Prostate gland (tissue), 2 donors: ENCODE measurements around the gene BCL6B. TPM values are rescaled to one million over a fixed set of nuclear protein-coding genes. Genes with fewer than 3 reads are reported as not detected.
A peak's percentile ranks its signal among the peaks of the same experiment; 100 is the strongest.

Experiments
- DNase-seq: peaks from one replicate; pipeline ENCODE4 v3.0.0-alpha.2; 2019; ENCODE audit warnings: low spot score
- H3K27ac ChIP-seq, 2 donors: fragments of 200-600 bp; sonication (generic); 2 replicates each; pipeline ENCODE4 v1.5.1; 2017 to 2019
- H3K27me3 ChIP-seq: fragments of 200-600 bp; sonication (generic); replicated peaks from 2 replicates; pipeline ENCODE4 v1.5.1; 2019; ENCODE audit not compliant: insufficient read depth
- H3K36me3 ChIP-seq, 2 donors: fragments of 200-600 bp; sonication (generic); 1 replicate in 1 of 2; 2 replicates in 1 of 2; pipeline versions ENCODE4 v1.5.1 to v1.8.1; 2017 to 2019
- H3K4me1 ChIP-seq: fragments of 200-600 bp; sonication (generic); replicated peaks from 2 replicates; pipeline ENCODE4 v1.5.1; 2019
- H3K4me3 ChIP-seq, 2 donors: fragments of 200-600 bp; sonication (generic); 2 replicates each; pipeline ENCODE4 v1.5.1; 2017 to 2019
- H3K9me3 ChIP-seq: fragments of 200-600 bp; sonication (generic); 2 replicates; pipeline ENCODE4 v1.5.1; 2017
- POLR2A ChIP-seq: fragments of 450-650 bp; IDR thresholded peaks from one replicate; pipeline ENCODE4 v1.6.1; 2016; ENCODE audit warnings: antibody characterized with exemption, mild to moderate bottlenecking
- POLR2AphosphoS5 ChIP-seq: sonication (generic); formaldehyde crosslinking; IDR thresholded peaks from one replicate; pipeline ENCODE4 v1.6.1; 2017; ENCODE audit warnings: antibody characterized with exemption
- WGBS: methylation state at CpG from one replicate; pipeline ENCODE4 v1.1.5; 2018; 5-methylcytosine and 5-hydroxymethylcytosine counted together
- intact Hi-C: fragments of 100-400 bp; cut with DNase I; formaldehyde crosslinking; loops from one replicate; pipeline ENCODE4 v1.14.2; 2022
- total RNA-seq, 2 donors: library from RNA; depleted of rRNA; stranded (reverse); fragments of >200 nt; gene quantifications; one replicate each; pipeline ENCODE4 v1.1.0, GENCODE V29; 2016
- TF ChIP-seq, protein P1 (sequence below), 4 experiments: fragments of 200-600 bp in 2 of 4; fragments of 450-650 bp in 2 of 4; sonication (generic) in 2 of 4; IDR thresholded peaks; 1 replicate in 3 of 4; 2 replicates in 1 of 4; pipeline ENCODE4 v1.5.1; 2016 to 2019; ENCODE audit warnings: antibody characterized with exemption in 4 of 4, mild to moderate bottlenecking in 2 of 4, moderate library complexity in 2 of 4

The BCL6B gene
- total RNA-seq, 2 donors from 2014 or later: 0.96 to 4.0 TPM

DNA sequence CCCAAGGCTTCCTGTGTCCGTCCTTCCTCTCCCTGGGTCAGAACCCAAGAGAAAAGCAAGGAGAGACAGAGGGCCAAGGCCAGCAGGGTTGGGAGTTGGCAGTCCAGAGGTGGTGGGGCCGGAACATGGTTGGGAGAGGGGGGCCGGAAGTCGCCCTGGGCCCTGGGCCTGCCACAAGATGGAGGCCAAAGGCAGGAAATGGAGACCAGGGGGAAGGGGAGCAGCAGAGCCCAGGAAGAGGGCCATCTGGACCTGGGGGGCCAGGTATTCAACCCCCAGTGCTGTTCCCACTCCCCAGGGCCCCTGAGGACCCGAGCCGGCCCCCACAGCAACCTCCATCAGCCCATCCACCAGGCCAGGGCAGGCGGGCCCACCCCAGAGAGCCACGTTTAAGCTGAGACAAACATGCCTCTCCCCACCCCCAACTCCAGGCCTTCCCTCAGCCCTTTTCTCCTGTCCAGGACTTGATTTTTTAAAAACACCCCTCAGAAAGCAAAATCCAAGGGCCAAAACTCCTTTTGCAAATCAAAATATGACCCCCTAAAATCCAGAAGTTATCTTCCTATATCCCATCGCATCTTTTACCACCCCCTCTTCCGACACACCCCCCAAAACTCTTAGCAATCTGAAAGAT is 4.4 kb upstream of the BCL6B start:
- TF ChIP-seq, protein P1, sequence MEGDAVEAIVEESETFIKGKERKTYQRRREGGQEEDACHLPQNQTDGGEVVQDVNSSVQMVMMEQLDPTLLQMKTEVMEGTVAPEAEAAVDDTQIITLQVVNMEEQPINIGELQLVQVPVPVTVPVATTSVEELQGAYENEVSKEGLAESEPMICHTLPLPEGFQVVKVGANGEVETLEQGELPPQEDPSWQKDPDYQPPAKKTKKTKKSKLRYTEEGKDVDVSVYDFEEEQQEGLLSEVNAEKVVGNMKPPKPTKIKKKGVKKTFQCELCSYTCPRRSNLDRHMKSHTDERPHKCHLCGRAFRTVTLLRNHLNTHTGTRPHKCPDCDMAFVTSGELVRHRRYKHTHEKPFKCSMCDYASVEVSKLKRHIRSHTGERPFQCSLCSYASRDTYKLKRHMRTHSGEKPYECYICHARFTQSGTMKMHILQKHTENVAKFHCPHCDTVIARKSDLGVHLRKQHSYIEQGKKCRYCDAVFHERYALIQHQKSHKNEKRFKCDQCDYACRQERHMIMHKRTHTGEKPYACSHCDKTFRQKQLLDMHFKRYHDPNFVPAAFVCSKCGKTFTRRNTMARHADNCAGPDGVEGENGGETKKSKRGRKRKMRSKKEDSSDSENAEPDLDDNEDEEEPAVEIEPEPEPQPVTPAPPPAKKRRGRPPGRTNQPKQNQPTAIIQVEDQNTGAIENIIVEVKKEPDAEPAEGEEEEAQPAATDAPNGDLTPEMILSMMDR (IDR thresholded peaks at IDR 0.05): no peak
- no peak for TF ChIP-seq POLR2AphosphoS5
- TF ChIP-seq POLR2A: no peak
- no peaks in the 10 kb centered on the region for H3K36me3 ChIP-seq
- H3K9me3 ChIP-seq: no peaks in the 10 kb centered on the region
- peaks cover 3% of the 10 kb centered on the region for H3K27me3 ChIP-seq
- peaks cover 15% of the 10 kb centered on the region for H3K4me1 ChIP-seq
- peak overlapping the region; percentile 69 to 79 for H3K27ac ChIP-seq
- peak overlapping the region; percentile 37 to 46 for H3K4me3 ChIP-seq
- intact Hi-C loops: loop anchor here (5.0 kb wide), 1 partner anchor 366 kb away; the partner anchor contains the start of genes C17orf100 and MED31
- 79% methylated on average over 10 of the region's 10 CpGs for WGBS
- no peak for DNase-seq

DNA sequence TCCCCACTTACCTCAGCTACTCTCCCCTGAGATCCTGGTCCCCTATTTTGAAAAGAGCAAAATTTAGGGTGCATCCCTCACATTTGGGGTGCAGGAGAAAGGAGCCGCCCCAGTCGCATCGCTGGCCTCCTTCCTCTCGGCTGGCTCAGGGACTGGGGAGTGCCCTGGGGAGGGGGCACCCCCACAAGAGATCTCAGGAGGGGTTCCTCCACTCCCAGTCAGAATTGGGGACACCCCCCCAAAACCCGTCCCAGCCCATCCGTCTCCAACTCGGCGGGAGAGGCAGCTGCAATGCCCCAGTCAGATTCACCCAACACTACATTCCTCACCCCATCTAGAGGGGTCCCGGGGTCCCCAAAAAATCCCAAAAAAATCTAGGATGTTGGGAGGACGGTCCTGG is 3.5 kb upstream of the BCL6B start:
- TF ChIP-seq, protein P1 (IDR thresholded peaks at IDR 0.05): no peak
- TF ChIP-seq POLR2AphosphoS5: no peak
- no peak for TF ChIP-seq POLR2A
- Histone ChIP-seq H3K4me3 (peak overlapping the region; percentile 37 to 46), H3K4me1 (peaks cover 7% of the 10 kb centered on the region), H3K27ac (peak overlapping the region; percentile 69 to 79), H3K9me3 (no peaks in the 10 kb centered on the region), H3K27me3 (peaks cover 3% of the 10 kb centered on the region), H3K36me3 (no peaks in the 10 kb centered on the region)
- intact Hi-C loops: loop anchor here (5.0 kb wide), 1 partner anchor 367 kb away; the partner anchor contains the start of genes C17orf100 and MED31
- no peak for DNase-seq
- 30% methylated on average over 10 of the region's 10 CpGs for WGBS

DNA sequence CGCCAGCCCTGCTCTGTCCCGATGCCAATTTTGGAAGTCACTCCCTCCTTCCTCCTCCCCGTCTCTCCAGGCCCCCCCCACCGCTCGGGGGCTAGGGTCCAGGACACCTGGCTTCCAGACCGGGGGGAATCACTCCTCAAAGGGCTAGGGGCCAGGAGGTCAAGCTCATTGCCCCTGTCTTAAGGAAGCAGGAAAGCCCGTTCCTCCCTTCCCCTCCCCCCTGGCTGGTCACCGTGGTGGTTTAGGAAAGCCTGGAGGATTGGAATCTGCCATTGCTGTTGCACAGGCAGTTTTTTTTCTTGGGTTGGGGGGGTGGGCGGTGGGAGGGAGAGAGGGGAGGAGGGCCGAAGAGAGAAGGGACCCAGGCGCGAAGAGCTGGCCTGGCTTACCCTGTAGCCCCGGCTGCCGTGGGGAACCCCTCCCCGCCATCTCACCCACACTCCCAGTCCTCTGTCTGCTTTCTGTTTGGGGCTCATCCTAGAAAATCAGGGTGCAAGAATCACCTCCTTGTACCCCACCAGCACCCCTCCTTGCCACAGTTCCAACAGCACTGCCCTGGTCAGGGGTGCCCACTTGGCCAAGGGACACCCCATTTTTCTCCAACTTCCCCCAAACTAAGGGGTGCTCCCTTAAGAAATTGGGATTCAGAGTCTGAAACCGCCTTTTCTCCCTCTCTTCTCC is 2.9 kb upstream of the BCL6B start:
- H3K36me3 ChIP-seq: no peaks in the 10 kb centered on the region
- H3K4me3 ChIP-seq: peak overlapping the region; percentile 37 to 46
- peak; percentile 49 for TF ChIP-seq POLR2AphosphoS5
- TF ChIP-seq POLR2A: no peak
- WGBS: 13% methylated on average over 16 of the region's 16 CpGs
- no peak for DNase-seq
- H3K27me3 ChIP-seq: peaks cover 3% of the 10 kb centered on the region
- H3K27ac ChIP-seq: peak overlapping the region; percentile 69 to 79
- intact Hi-C loops: loop anchor here (5.0 kb wide), 2 partner anchors 108 to 368 kb away; partner anchors contain the start of genes C17orf100 and MED31
- H3K9me3 ChIP-seq: no peaks in the 10 kb centered on the region
- H3K4me1 ChIP-seq: peaks cover 7% of the 10 kb centered on the region

DNA sequence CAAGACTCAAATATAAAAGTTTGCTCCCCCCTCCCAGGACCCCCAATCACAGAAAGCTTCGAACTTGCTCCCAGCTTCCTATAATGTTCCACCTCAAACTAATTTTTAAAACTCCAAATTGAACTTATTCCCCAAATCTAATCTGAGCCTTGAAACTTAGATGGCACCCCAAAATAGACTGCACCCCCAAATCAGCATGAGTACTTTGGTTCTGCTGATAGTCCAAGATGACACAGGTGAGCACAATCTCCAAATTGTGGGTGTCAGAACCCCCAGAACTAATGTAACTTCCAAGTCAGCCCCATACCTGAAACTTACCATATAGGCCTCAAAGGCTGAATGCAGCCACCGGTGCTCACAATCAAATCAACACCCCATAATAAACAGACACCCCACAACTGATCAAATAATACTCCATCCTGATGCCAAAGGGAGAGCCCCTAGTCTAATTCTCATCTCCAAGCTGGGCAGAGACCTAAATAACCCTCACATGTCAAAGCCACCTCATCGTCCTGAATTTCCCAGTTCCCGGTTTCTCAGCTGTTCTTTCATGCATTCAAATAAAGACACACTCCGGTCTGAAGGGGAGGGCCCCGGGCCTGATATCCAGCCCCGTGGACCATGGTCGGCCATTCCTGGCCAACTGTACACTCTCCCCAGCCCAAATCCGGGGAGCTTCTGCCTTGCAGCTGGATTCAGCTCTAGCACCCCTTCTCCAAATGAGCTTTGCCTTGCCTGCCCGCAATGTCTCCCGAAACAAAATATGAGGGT is 1.8 kb upstream of the BCL6B start:
- Histone ChIP-seq H3K4me3 (no peak overlapping the region), H3K36me3 (no peaks in the 10 kb centered on the region), H3K4me1 (no peaks in the 10 kb centered on the region), H3K27me3 (peaks cover 3% of the 10 kb centered on the region), H3K27ac (peak overlapping the region in 1 of 2 donors; percentile 24), H3K9me3 (no peaks in the 10 kb centered on the region)
- 72% methylated on average over 11 of the region's 11 CpGs for WGBS
- intact Hi-C loops: loop anchor here (5.0 kb wide), 1 partner anchor 109 kb away; no protein-coding TSS in a partner anchor
- no peak for DNase-seq
- TF ChIP-seq POLR2AphosphoS5: no peak
- TF ChIP-seq, protein P1 (IDR thresholded peaks at IDR 0.05): no peak
- TF ChIP-seq POLR2A: no peak
